HG02938 (cell line): Measurements from ENCODE around the gene TBC1D14.
"Not testable (repeated sequence)": the region's sequence is repeated elsewhere in the genome, so short reads cannot be mapped to it uniquely, and the experiment has no call there.

Experiments used
- ATAC-seq: cut with Tn5 transposase; IDR thresholded peaks from one replicate; pipeline ENCODE4 v1.9.1; 2021; ENCODE audit warnings: mild to moderate bottlenecking, moderate library complexity; ENCODE audit not compliant: unreplicated experiment

Gene TBC1D14

GRCh38 chr4:6889736-6890324 is 19.8 kb upstream of the TBC1D14 start:
- no peak for ATAC-seq

- no peak for ATAC-seq
Observed at GRCh38 chr4:6890358-6890757, 19.3 kb upstream of the TBC1D14 start.

- not testable (repeated sequence) for ATAC-seq
Observed at GRCh38 chr4:6890971-6891370, 18.7 kb upstream of the TBC1D14 start.

GRCh38 chr4:6891436-6892170 is 18.0 kb upstream of the TBC1D14 start:
- no peak for ATAC-seq

GRCh38 chr4:6892190-6892908 is 17.3 kb upstream of the TBC1D14 start:
- ATAC-seq = no peak

- no peak for ATAC-seq
Observed at GRCh38 chr4:6892909-6893202, 16.8 kb upstream of the TBC1D14 start.

GRCh38 chr4:6893449-6894085 is 16.1 kb upstream of the TBC1D14 start:
- ATAC-seq = no peak

GRCh38 chr4:6894086-6894478 is 15.5 kb upstream of the TBC1D14 start:
- ATAC-seq = no peak

GRCh38 chr4:6894528-6895498 is 14.8 kb upstream of the TBC1D14 start:
- ATAC-seq = no peak

GRCh38 chr4:6896035-6896434 is 13.6 kb upstream of the TBC1D14 start:
- ATAC-seq = no peak

- no peak for ATAC-seq
Observed at GRCh38 chr4:6898763-6899162, 10.9 kb upstream of the TBC1D14 start.

- no peak for ATAC-seq
Observed at GRCh38 chr4:6900181-6900812, 9.3 kb upstream of the TBC1D14 start.

- no peak for ATAC-seq
Observed at GRCh38 chr4:6900956-6901355, 8.7 kb upstream of the TBC1D14 start.

- no peak for ATAC-seq
Observed at GRCh38 chr4:6901669-6902317, 7.8 kb upstream of the TBC1D14 start.

GRCh38 chr4:6902318-6903042 is 7.1 kb upstream of the TBC1D14 start:
- no peak for ATAC-seq

GRCh38 chr4:6905516-6906445 is 3.8 kb upstream of the TBC1D14 start:
- ATAC-seq = no peak

- not testable (repeated sequence) for ATAC-seq
Observed at GRCh38 chr4:6906486-6906885, 3.1 kb upstream of the TBC1D14 start.

GRCh38 chr4:6907658-6908191 is 1.9 kb upstream of the TBC1D14 start:
- no peak for ATAC-seq
